AG20443 (cell line): ENCODE results near the gene GRIN2D.
"Not testable (repeated sequence)": the region's sequence is repeated elsewhere in the genome, so short reads cannot be mapped to it uniquely, and the experiment has no call there.

ENCODE experiments used
- DNase-seq: peaks from one replicate; pipeline ENCODE4 v3.0.0; 2012; ENCODE audit warnings: low spot score, mixed read lengths

Gene GRIN2D

GRCh38 chr19:48371771-48372170 is 21.7 kb upstream of the GRIN2D start:
- DNase-seq = not testable (repeated sequence)

GRCh38 chr19:48372904-48373303 is 20.6 kb upstream of the GRIN2D start:
- DNase-seq = no peak

- no peak for DNase-seq
These were observed 19.9 kb upstream of the GRIN2D start for GRCh38 chr19:48373567-48373966.

- DNase-seq = no peak
These were observed 15.3 kb upstream of the GRIN2D start for GRCh38 chr19:48378194-48378570.

GRCh38 chr19:48379058-48379457 is 14.4 kb upstream of the GRIN2D start:
- no peak for DNase-seq

GRCh38 chr19:48381178-48381950 is 12.1 kb upstream of the GRIN2D start:
- DNase-seq = no peak

- DNase-seq = no peak
These were observed 11.2 kb upstream of the GRIN2D start for GRCh38 chr19:48382286-48382685.

- no peak for DNase-seq
These were observed 7.9 kb upstream of the GRIN2D start for GRCh38 chr19:48385461-48386087.

GRCh38 chr19:48386981-48387380 is 6.5 kb upstream of the GRIN2D start:
- no peak for DNase-seq

- peak; percentile 79 for DNase-seq
These were observed 3.0 kb upstream of the GRIN2D start for GRCh38 chr19:48390188-48391099.

- peak; percentile 95 for DNase-seq
These were observed 2.1 kb upstream of the GRIN2D start, which contains the start of gene KDELR1 for GRCh38 chr19:48391100-48392005. KDELR1 (minus strand) TSS chr19:48391551; CDS start chr19:48391358, 193 bp downstream.

- DNase-seq = not testable (repeated sequence)
These were observed 1.5 kb upstream of the GRIN2D start for GRCh38 chr19:48392006-48392344.

- no peak for DNase-seq
These were observed 459 bp upstream of the GRIN2D start for GRCh38 chr19:48392860-48393558.

- no peak for DNase-seq
These were observed 1.1 kb downstream of the GRIN2D start for GRCh38 chr19:48394331-48395169.

- no peak for DNase-seq
These were observed 1.6 kb downstream of the GRIN2D start for GRCh38 chr19:48395170-48395455.

- DNase-seq = no peak
These were observed 2.0 kb downstream of the GRIN2D start for GRCh38 chr19:48395499-48395898.

GRCh38 chr19:48396016-48396823 is 2.8 kb downstream of the GRIN2D start:
- DNase-seq = no peak

GRCh38 chr19:48396824-48397176 is 3.3 kb downstream of the GRIN2D start:
- DNase-seq = no peak
